ENCODE results near the gene TTC34.

DNA sequence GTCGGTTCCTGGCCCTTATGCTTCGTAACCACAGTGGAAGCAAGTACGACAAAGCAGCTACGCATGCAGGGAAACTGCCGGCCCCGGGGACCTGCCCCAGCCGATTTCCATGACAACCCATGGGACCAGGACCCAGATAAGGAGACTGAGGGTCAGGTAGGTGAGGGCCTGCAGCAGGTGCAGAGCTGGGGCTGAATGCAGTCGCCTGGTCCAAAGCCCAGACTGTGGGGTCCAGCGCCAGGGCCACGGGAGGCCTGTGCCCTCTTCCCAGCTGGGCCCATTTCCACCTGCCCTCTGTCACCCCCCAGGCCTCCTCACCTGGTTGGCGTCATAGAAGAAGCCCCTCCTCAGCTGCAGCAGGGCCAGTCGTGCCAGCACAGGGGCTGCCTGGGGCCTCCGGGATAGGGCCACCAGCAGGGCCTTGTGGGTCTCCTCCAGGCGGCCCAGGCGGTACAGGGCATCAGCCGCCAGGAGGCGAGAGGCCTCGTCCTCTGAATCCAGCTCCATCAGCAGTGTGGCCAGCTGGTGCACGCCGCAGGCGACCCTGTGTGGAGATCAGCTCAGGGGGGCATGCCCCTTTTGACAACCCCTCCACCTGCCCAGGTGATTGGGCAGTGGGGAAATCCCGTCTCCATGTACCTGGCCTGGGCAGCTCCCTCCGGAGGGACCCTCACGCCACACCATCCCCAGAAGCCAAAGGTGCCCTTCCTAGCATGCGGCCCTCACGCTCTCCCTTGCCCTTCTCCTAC, 14.2 kb downstream of the TTC34 start:
- TF ChIP-seq, protein P1, sequence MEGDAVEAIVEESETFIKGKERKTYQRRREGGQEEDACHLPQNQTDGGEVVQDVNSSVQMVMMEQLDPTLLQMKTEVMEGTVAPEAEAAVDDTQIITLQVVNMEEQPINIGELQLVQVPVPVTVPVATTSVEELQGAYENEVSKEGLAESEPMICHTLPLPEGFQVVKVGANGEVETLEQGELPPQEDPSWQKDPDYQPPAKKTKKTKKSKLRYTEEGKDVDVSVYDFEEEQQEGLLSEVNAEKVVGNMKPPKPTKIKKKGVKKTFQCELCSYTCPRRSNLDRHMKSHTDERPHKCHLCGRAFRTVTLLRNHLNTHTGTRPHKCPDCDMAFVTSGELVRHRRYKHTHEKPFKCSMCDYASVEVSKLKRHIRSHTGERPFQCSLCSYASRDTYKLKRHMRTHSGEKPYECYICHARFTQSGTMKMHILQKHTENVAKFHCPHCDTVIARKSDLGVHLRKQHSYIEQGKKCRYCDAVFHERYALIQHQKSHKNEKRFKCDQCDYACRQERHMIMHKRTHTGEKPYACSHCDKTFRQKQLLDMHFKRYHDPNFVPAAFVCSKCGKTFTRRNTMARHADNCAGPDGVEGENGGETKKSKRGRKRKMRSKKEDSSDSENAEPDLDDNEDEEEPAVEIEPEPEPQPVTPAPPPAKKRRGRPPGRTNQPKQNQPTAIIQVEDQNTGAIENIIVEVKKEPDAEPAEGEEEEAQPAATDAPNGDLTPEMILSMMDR (IDR thresholded peaks at IDR 0.05) = no peak
- no peak for TF ChIP-seq POLR2A (IDR thresholded peaks at IDR 0.05)
